Inflammatory macrophage treated with lipopolysaccharide for 1 hour (primary cell): ENCODE measurements around the gene CDKN2B-AS1.
A peak's percentile ranks its signal among the peaks of the same experiment; 100 is the strongest.

Experiments used
- DNase-seq, 2 donors: peaks; one replicate each; pipeline ENCODE4 v3.0.0-alpha.2; 2020 to 2022

CDKN2B-AS1 gene

GRCh38 chr9:22008384-22008716 is 13.8 kb downstream of the CDKN2B-AS1 start:
- no peak for DNase-seq

- DNase-seq: peak; percentile 93 to 97
Observed at GRCh38 chr9:22008717-22009505, 14.3 kb downstream of the CDKN2B-AS1 start, which contains the start of gene CDKN2B. TSS of gene CDKN2B (minus strand) at chr9:22009305. CDS start at chr9:22008953, 352 bp downstream.

- no peak for DNase-seq
Observed at GRCh38 chr9:22009506-22009867, 14.9 kb downstream of the CDKN2B-AS1 start.

GRCh38 chr9:22010866-22011625 is 16.5 kb downstream of the CDKN2B-AS1 start:
- no peak for DNase-seq

- no peak for DNase-seq
Observed at GRCh38 chr9:22022396-22022795, 27.8 kb downstream of the CDKN2B-AS1 start.

- DNase-seq: peak; percentile 84 to 95
Observed at GRCh38 chr9:22026696-22027095, 32.1 kb downstream of the CDKN2B-AS1 start.

GRCh38 chr9:22028394-22028793 is 33.8 kb downstream of the CDKN2B-AS1 start:
- no peak for DNase-seq

GRCh38 chr9:22029231-22029630 is 34.6 kb downstream of the CDKN2B-AS1 start:
- no peak for DNase-seq

- peak; percentile 77 to 85 for DNase-seq
Observed at GRCh38 chr9:22030101-22030598, 35.6 kb downstream of the CDKN2B-AS1 start.

GRCh38 chr9:22031655-22032411 is 37.2 kb downstream of the CDKN2B-AS1 start:
- peak in 1 of 2 donors; percentile 40 for DNase-seq

GRCh38 chr9:22033012-22033630 is 38.5 kb downstream of the CDKN2B-AS1 start:
- no peak for DNase-seq

- no peak for DNase-seq
Observed at GRCh38 chr9:22035591-22036011, 41.0 kb downstream of the CDKN2B-AS1 start.

GRCh38 chr9:22036866-22037626 is 42.5 kb downstream of the CDKN2B-AS1 start:
- DNase-seq: no peak

GRCh38 chr9:22037954-22038690 is 43.5 kb downstream of the CDKN2B-AS1 start:
- peak; percentile 63 to 80 for DNase-seq

- no peak for DNase-seq
Observed at GRCh38 chr9:22039258-22039657, 44.7 kb downstream of the CDKN2B-AS1 start.

GRCh38 chr9:22040760-22041159 is 46.2 kb downstream of the CDKN2B-AS1 start:
- no peak for DNase-seq

GRCh38 chr9:22041344-22041743 is 46.8 kb downstream of the CDKN2B-AS1 start:
- no peak for DNase-seq

- DNase-seq: no peak
Observed at GRCh38 chr9:22041775-22042174, 47.2 kb downstream of the CDKN2B-AS1 start.

- DNase-seq: no peak
Observed at GRCh38 chr9:22043928-22044327, 49.3 kb downstream of the CDKN2B-AS1 start.

- peak in 1 of 2 donors; percentile 29 for DNase-seq
Observed at GRCh38 chr9:22044583-22044982, 50.0 kb downstream of the CDKN2B-AS1 start.

- no peak for DNase-seq
Observed at GRCh38 chr9:22045423-22045822, 50.8 kb downstream of the CDKN2B-AS1 start.
